Measurements from ENCODE around the gene PRR7. TPM values are rescaled to one million over a fixed set of nuclear protein-coding genes. Genes with fewer than 3 reads are reported as not detected.
"Not testable (repeated sequence)": the region's sequence is repeated elsewhere in the genome, so short reads cannot be mapped to it uniquely, and the experiment has no call there.

PRR7 gene
- total and polyA plus RNA-seq, 2 experiments from 2014 or later, result 10.5 to 24.8 TPM

DNA sequence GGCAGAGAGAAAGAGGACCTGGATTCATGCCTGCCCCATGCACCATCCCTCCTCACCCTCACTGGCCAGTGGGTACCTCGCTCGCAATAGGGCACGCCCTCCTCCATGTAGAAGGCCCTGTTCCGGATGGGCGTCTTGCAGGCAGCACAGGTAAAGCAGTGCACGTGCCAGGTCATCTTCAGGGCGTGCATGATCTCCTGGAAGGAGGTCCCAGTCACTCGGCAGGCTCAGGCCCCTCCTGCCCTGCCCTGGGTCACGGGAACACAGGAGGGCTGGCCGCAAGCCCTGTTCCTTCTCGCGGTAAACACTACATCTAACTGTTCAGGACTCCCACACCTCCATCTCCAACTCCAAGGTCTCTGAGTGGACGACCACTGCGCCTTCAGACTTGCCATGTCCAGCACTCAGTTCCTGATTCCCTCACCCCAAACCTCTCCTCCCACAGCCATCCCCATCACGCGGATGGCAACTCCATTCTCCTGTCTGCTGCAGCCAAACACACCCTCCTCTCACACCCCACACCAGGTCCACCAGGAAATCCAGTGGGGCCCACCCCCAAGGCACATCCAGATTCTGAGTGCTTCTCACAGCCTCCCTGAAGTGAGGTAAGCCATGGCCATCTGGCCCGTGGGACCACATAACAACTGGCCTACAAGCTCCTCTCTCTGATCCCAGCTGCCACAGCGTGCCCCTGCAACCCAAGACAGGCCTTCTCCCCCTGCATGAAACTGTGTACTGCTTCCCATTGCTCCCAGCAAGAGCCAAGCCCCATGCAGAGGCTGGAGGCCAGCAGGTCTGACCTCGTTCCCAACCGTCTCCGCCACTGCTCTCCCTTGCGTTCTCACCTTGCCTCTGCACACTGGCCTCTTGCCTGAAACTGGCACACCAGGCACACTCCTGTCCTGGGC is 37.6 kb downstream of the PRR7 start:
- Histone ChIP-seq H3K27ac (peak overlapping the region; percentile 40), H3F3A (ENCODE audit: insufficient read depth) (peaks cover 89% of the 10 kb centered on the region), H3K4me3 (no peak overlapping the region), H3K4me1 (ENCODE audit: insufficient read depth) (peaks cover 26% of the 10 kb centered on the region), H2AFZ (no peak overlapping the region), H3K9me3 (ENCODE audit: low read depth) (no peaks in the 10 kb centered on the region), H3K9me2 (ENCODE audit: insufficient read depth) (no peaks in the 10 kb centered on the region), H3K4me2 (ENCODE audit: unreplicated experiment) (no peak overlapping the region), H3K36me3 (ENCODE audit: low read depth) (peaks cover 58% of the 10 kb centered on the region), H3K79me2 (ENCODE audit: insufficient read depth) (peaks cover 35% of the 10 kb centered on the region), H3K9ac (0 out of 2 replicates have a peak overlapping the region, but pooled peaks have one; percentile 3), H3K27me3 (replicated peaks; ENCODE audit: insufficient read depth) (no peaks in the 10 kb centered on the region), H4K20me1 (ENCODE audit: insufficient read depth) (0 out of 2 replicates have a peak, but pooled peaks cover 4% of the 10 kb centered on the region)
- no peak for TF ChIP-seq EZH2 (IDR thresholded peaks at IDR 0.05; ENCODE audit: insufficient read depth, poor library complexity, severe bottlenecking)
- no peak for TF ChIP-seq EZH2phosphoT487 (IDR thresholded peaks at IDR 0.05; ENCODE audit: insufficient read depth, low read depth)
- 90 to 93% methylated on average over 22 of the region's 22 CpGs for WGBS, 2 experiments (ENCODE audit: low coverage in 1 of 2, low lambda C conversion rate in 2 of 2, missing lambda C conversion rate in 2 of 2)
- in situ Hi-C loops (cut with MboI), result no loop called here
- no peak for DNase-seq

DNA sequence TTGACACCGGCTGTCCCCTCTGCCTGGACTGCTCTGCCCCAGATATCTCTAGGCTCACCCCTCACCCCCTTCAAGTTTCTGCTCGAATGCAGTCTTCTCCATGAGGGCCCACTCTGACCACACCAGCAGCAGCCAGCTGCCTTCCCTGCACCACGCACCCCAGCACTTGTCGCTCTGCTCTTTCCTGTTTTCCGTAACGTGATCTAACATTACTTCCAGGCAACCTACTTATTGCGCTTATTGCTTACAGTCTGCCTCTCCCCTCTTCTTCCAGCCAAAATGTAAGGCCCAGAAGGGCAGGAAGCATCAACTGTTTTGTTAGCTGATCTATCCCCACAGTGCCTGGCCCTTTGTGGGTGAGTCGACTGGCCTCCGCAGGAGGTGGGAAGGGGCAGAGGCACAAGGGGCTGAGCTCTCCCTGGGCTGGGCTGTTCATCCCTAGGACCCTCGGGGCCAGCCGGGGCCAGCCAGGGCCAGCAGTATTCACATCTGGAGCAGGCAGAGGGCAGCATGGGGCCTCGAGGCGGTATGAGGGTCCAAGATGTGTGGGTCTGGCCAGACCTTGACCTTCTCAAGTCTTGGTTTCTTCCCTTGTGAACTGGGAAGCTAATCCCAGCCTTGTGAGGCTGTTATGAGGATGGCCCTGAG is 38.4 kb downstream of the PRR7 start:
- 0 out of 2 replicates have a peak, but pooled peaks cover 4% of the 10 kb centered on the region for H4K20me1 ChIP-seq (ENCODE audit: insufficient read depth)
- DNase-seq, result no peak
- in situ Hi-C loops (cut with MboI), result no loop called here
- H3K36me3 ChIP-seq (ENCODE audit: low read depth), result peaks cover 64% of the 10 kb centered on the region
- no peaks in the 10 kb centered on the region for H3K9me2 ChIP-seq (ENCODE audit: insufficient read depth)
- H3K9ac ChIP-seq, result peak overlapping the region; percentile 10; the same call in 1 of the 2 replicates
- no peaks in the 10 kb centered on the region for H3K9me3 ChIP-seq (ENCODE audit: low read depth)
- peaks cover 42% of the 10 kb centered on the region for H3K79me2 ChIP-seq (ENCODE audit: insufficient read depth)
- H3K4me3 ChIP-seq, result no peak overlapping the region
- peak overlapping the region; percentile 40 for H3K27ac ChIP-seq
- H3F3A ChIP-seq (ENCODE audit: insufficient read depth), result peaks cover 82% of the 10 kb centered on the region
- H3K4me2 ChIP-seq (ENCODE audit: unreplicated experiment), result no peak overlapping the region
- no peak overlapping the region for H2AFZ ChIP-seq
- no peak for TF ChIP-seq EZH2phosphoT487 (IDR thresholded peaks at IDR 0.05; ENCODE audit: insufficient read depth, low read depth)
- no peak for TF ChIP-seq EZH2 (IDR thresholded peaks at IDR 0.05; ENCODE audit: insufficient read depth, poor library complexity, severe bottlenecking)
- peaks cover 18% of the 10 kb centered on the region for H3K4me1 ChIP-seq (ENCODE audit: insufficient read depth)
- no peaks in the 10 kb centered on the region for H3K27me3 ChIP-seq (replicated peaks; ENCODE audit: insufficient read depth)
- 85 to 86% methylated on average over 12 to 13 of the region's 13 CpGs for WGBS, 2 experiments (ENCODE audit: low coverage in 1 of 2, low lambda C conversion rate in 2 of 2, missing lambda C conversion rate in 2 of 2)

DNA sequence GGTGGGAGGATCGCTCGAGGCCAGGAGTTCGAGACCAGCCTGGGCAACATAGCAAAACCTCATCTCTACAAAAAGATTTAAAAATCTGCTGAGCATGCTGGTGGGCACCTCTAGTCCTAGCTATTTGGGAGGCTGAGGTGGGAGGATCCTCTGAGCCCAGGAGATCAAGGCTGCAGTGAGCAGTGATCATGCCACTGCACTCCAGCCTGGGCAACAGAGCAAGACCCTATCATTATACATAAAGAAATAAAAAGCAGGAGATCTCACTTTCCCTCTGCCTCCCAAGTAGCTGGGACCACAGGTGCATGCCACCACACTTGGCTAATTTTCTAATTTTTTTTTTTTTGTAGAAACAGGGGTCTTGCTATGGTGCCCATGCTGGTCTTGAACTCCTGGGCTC is 39.1 kb downstream of the PRR7 start:
- in situ Hi-C loops (cut with MboI); DNase-seq; H3K27me3 ChIP-seq (replicated peaks; ENCODE audit: insufficient read depth); H3K4me2 ChIP-seq (ENCODE audit: unreplicated experiment); H4K20me1 ChIP-seq (ENCODE audit: insufficient read depth); H3K27ac ChIP-seq; H3K4me3 ChIP-seq; H3K9me3 ChIP-seq (ENCODE audit: low read depth); H3K9me2 ChIP-seq (ENCODE audit: insufficient read depth); H2AFZ ChIP-seq: not testable (repeated sequence)
- peaks cover 76% of the 10 kb centered on the region for H3F3A ChIP-seq (ENCODE audit: insufficient read depth)
- H3K9ac ChIP-seq, result peak overlapping the region; percentile 10; the same call in 1 of the 2 replicates
- H3K79me2 ChIP-seq (ENCODE audit: insufficient read depth), result peaks cover 47% of the 10 kb centered on the region
- peaks cover 12% of the 10 kb centered on the region for H3K4me1 ChIP-seq (ENCODE audit: insufficient read depth)
- WGBS, 2 experiments (ENCODE audit: low coverage in 1 of 2, low lambda C conversion rate in 2 of 2, missing lambda C conversion rate in 2 of 2), result 89 to 96% methylated on average over 3 of the region's 3 CpGs
- H3K36me3 ChIP-seq (ENCODE audit: low read depth), result peaks cover 64% of the 10 kb centered on the region

DNA sequence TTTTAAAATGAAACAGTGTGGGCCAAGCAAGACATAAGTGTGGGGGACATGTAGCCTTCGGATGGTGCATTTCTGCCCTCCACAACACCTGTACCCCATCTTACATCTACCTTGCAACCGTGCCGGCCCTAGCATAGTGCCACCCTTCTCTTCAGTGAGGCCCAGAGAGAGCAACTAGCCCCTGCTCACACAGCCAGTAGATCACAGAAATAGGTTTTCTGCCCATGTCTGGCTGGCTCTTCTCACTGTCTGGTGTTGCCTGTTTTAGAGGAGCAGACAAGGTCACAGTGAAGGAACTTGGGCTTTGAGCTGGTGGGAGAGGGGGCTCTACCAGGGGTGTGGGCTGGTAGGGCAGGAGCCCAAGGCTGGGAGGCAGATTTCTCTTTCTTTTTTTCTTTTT is 39.6 kb downstream of the PRR7 start:
- in situ Hi-C loops (cut with MboI), result no loop called here

More for the DNA sequence above, 39.6 kb downstream of the PRR7 start:
- H3K4me3 ChIP-seq, result no peak overlapping the region
- no peak overlapping the region for H3K4me2 ChIP-seq (ENCODE audit: unreplicated experiment)
- H3K27ac ChIP-seq, result no peak overlapping the region
- peaks cover 72% of the 10 kb centered on the region for H3F3A ChIP-seq (ENCODE audit: insufficient read depth)
- H3K9me2 ChIP-seq (ENCODE audit: insufficient read depth), result no peaks in the 10 kb centered on the region
- H3K79me2 ChIP-seq (ENCODE audit: insufficient read depth), result peaks cover 52% of the 10 kb centered on the region
- 97 to 100% methylated on average over 3 of the region's 3 CpGs for WGBS, 2 experiments (ENCODE audit: low coverage in 1 of 2, low lambda C conversion rate in 2 of 2, missing lambda C conversion rate in 2 of 2)
- H3K9ac ChIP-seq, result no peak overlapping the region
- no peak for DNase-seq
- peaks cover 70% of the 10 kb centered on the region for H3K36me3 ChIP-seq (ENCODE audit: low read depth)
- peaks cover 9% of the 10 kb centered on the region for H3K4me1 ChIP-seq (ENCODE audit: insufficient read depth)
- TF ChIP-seq EZH2phosphoT487 (IDR thresholded peaks at IDR 0.05; ENCODE audit: insufficient read depth, low read depth) (no peak), EZH2 (IDR thresholded peaks at IDR 0.05; ENCODE audit: insufficient read depth, poor library complexity, severe bottlenecking) (no peak)
- no peaks in the 10 kb centered on the region for H3K9me3 ChIP-seq (ENCODE audit: low read depth)
- H3K27me3 ChIP-seq (replicated peaks; ENCODE audit: insufficient read depth), result no peaks in the 10 kb centered on the region
- 0 out of 2 replicates have a peak, but pooled peaks cover 4% of the 10 kb centered on the region for H4K20me1 ChIP-seq (ENCODE audit: insufficient read depth)
- no peak overlapping the region for H2AFZ ChIP-seq
